Small intestine (tissue), 7 donors: Measurements from ENCODE around the gene LMNTD2. TPM values are rescaled to one million over a fixed set of nuclear protein-coding genes. Genes with fewer than 3 reads are reported as not detected.
"Not testable (repeated sequence)": the region's sequence is repeated elsewhere in the genome, so short reads cannot be mapped to it uniquely, and the experiment has no call there.

Experiments
- DNase-seq, 2 donors: peaks; one replicate each; pipeline versions ENCODE4 v3.0.0 to v3.0.0-alpha.2; 2013
- FAIRE-seq: peaks from 2 replicates; lab custom pipeline; 2012; peaks lifted over from hg19 to GRCh38; lab: Jason Lieb, UNC
- H3K27ac ChIP-seq, 3 donors: one replicate each; pipeline ENCODE4 v1.5.1; 2013; ENCODE audit warnings: low read length in 2 of 3, mild to moderate bottlenecking in 2 of 3, control low read depth in 1 of 3, inconsistent platforms in 1 of 3, low read depth in 1 of 3, moderate library complexity in 1 of 3
- H3K27me3 ChIP-seq, 3 donors: one replicate each; pipeline ENCODE4 v1.6.1; 2013; ENCODE audit warnings: low read length in 3 of 3, inconsistent platforms in 1 of 3; ENCODE audit not compliant: control insufficient read depth in 3 of 3, insufficient read depth in 3 of 3
- H3K36me3 ChIP-seq, 3 donors: one replicate each; pipeline ENCODE4 v1.6.1; 2013; ENCODE audit warnings: low read length in 3 of 3, inconsistent platforms in 1 of 3, low read depth in 1 of 3, mild to moderate bottlenecking in 1 of 3, moderate library complexity in 1 of 3; ENCODE audit not compliant: control insufficient read depth in 3 of 3, insufficient read depth in 2 of 3
- H3K4me1 ChIP-seq, 3 donors: one replicate each; pipeline ENCODE4 v1.6.1; 2013; ENCODE audit warnings: low read length in 2 of 3, inconsistent platforms in 1 of 3, low read depth in 1 of 3, mild to moderate bottlenecking in 1 of 3, moderate library complexity in 1 of 3; ENCODE audit not compliant: control insufficient read depth in 3 of 3, insufficient read depth in 2 of 3
- H3K4me3 ChIP-seq, 3 donors: one replicate each; pipeline ENCODE4 v1.5.1; 2013; ENCODE audit warnings: low read length in 3 of 3, control low read depth in 1 of 3, inconsistent platforms in 1 of 3, low read depth in 1 of 3, mild to moderate bottlenecking in 1 of 3, moderate library complexity in 1 of 3
- H3K9me3 ChIP-seq, 2 donors: one replicate each; pipeline ENCODE4 v1.6.1; 2013; ENCODE audit warnings: low read depth in 1 of 2, low read length in 1 of 2; ENCODE audit not compliant: control insufficient read depth in 2 of 2, insufficient read depth in 1 of 2
- WGBS, 3 donors: extraction: QIAGEN DNeasy Blood & Tissue Kit; methylation state at CpG; one replicate each; pipeline ENCODE4 v1.1.7; 2013; 5-methylcytosine and 5-hydroxymethylcytosine counted together
- polyA plus RNA-seq, 4 donors: library from polyadenylated mRNA; stranded (reverse) in 3 of 4; unstranded in 1 of 4; fragments of 200-250 nt in 3 of 4; fragments of 120-200 nt in 1 of 4; gene quantifications; one replicate each; pipeline versions ENCODE4 v1.2.1 to v1.2.3, GENCODE V29; 2013
- donor health status: healthy with polysubstance abuse.
- donor health status: control.
- donor health status: control.
- donor health status: Bipolar disorder and iron deficiency.
- donor health status: healthy.

The LMNTD2 gene
- polyA plus RNA-seq, 4 donors = 4.7 to 26.4 (median 11.9) TPM

DNA sequence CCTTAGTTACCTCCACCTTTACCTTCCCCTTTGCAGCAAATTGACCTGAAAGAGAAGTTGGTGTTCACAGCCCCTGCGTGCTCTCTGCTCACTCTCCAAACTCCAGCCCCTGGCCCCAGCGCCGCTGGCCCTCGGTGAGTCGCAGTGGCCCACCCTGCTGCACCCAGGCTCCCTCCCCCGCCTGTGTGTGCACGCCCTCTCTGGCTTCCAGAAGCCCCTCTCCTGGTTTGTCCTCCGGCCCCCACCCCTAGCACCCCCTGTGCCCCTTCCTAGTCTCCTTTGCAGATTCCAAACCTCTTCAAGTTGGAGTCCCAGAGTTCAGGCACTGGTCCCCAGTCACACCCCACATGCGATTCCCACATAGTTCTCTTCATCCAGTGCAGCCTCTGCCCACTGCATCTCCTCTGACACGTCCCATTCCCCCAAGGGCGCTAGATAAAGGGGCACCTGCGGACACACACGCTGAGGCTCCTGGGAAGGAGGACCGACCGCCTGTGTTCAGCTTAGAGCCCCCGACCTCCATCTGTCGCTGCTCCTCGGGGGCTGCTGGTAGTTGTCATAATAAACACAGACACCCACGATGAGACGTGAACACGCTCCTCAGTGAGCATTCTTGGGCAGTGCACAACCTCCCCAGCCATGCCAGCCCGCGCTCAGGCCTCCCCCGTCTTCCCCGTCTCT is 14.2 kb upstream of the LMNTD2 start:
- FAIRE-seq (no peak), DNase-seq (no peak)
- Histone ChIP-seq H3K4me3 (peak overlapping the region; percentile 35 to 64 (median 40)), H3K27ac (no peak overlapping the region), H3K36me3 (peaks cover 0 to 25% (median 0%) of the 10 kb centered on the region in 3 donors), H3K9me3 (no peaks in the 10 kb centered on the region), H3K4me1 (peaks cover 13 to 37% (median 28%) of the 10 kb centered on the region in 3 donors), H3K27me3 (peaks cover 0 to 22% (median 7%) of the 10 kb centered on the region in 3 donors)
- WGBS, 3 donors = 12 to 20% (median 19%) methylated on average over 24 to 25 of the region's 25 CpGs

- H3K27ac ChIP-seq, H3K4me3 ChIP-seq, H3K9me3 ChIP-seq, FAIRE-seq: not testable (repeated sequence)
- Histone ChIP-seq H3K4me1 (peaks cover 9 to 37% (median 25%) of the 10 kb centered on the region in 3 donors), H3K36me3 (peaks cover 0 to 19% (median 0%) of the 10 kb centered on the region in 3 donors), H3K27me3 (peaks cover 0 to 28% (median 7%) of the 10 kb centered on the region in 3 donors)
- 18 to 42% (median 39%) methylated on average over 14 of the region's 14 CpGs for WGBS, 3 donors
- peak in 1 of 2 donors; percentile 37 for DNase-seq
Observed at GRCh38 chr11:574031-574570, 13.6 kb upstream of the LMNTD2 start.

- 87 to 92% (median 89%) methylated on average over 16 of the region's 16 CpGs for WGBS, 3 donors
- H3K9me3 ChIP-seq = no peaks in the 10 kb centered on the region
- H3K4me1 ChIP-seq = peaks cover 6 to 31% (median 21%) of the 10 kb centered on the region in 3 donors
- FAIRE-seq (no peak), DNase-seq (no peak)
- peaks cover 0 to 30% (median 7%) of the 10 kb centered on the region in 3 donors for H3K27me3 ChIP-seq
- H3K27ac ChIP-seq = no peak overlapping the region
- no peak overlapping the region for H3K4me3 ChIP-seq
- peaks cover 0 to 10% (median 0%) of the 10 kb centered on the region in 3 donors for H3K36me3 ChIP-seq
Observed at GRCh38 chr11:573146-573759, 12.7 kb upstream of the LMNTD2 start.

DNA sequence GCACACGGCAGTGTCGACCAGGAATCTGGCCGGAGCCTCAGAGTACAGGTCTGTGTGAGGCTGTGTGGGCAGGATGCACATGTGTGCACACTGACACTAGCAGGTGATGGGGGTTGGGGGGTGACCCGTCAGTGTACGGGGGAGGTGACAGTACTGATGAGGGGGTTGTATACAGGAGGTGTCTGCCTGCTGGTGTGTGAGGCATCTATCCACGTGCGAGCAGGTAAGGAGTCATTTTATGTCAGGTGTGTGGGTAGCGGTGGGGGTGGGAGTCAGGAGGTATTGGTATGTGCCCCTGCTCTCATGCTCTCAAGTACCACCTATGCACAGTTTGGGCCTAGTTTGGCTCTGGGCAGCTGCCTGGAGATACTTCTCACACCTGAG is 11.3 kb upstream of the LMNTD2 start:
- no peak overlapping the region for H3K27ac ChIP-seq
- no peaks in the 10 kb centered on the region for H3K9me3 ChIP-seq
- no peak overlapping the region for H3K4me3 ChIP-seq
- no peak for FAIRE-seq
- DNase-seq = no peak
- H3K36me3 ChIP-seq = peaks cover 0 to 7% (median 0%) of the 10 kb centered on the region in 3 donors
- WGBS, 3 donors = 71 to 74% (median 72%) methylated on average over 8 of the region's 8 CpGs
- peaks cover 4 to 34% (median 12%) of the 10 kb centered on the region in 3 donors for H3K4me1 ChIP-seq
- H3K27me3 ChIP-seq = peaks cover 0 to 30% (median 7%) of the 10 kb centered on the region in 3 donors

DNA sequence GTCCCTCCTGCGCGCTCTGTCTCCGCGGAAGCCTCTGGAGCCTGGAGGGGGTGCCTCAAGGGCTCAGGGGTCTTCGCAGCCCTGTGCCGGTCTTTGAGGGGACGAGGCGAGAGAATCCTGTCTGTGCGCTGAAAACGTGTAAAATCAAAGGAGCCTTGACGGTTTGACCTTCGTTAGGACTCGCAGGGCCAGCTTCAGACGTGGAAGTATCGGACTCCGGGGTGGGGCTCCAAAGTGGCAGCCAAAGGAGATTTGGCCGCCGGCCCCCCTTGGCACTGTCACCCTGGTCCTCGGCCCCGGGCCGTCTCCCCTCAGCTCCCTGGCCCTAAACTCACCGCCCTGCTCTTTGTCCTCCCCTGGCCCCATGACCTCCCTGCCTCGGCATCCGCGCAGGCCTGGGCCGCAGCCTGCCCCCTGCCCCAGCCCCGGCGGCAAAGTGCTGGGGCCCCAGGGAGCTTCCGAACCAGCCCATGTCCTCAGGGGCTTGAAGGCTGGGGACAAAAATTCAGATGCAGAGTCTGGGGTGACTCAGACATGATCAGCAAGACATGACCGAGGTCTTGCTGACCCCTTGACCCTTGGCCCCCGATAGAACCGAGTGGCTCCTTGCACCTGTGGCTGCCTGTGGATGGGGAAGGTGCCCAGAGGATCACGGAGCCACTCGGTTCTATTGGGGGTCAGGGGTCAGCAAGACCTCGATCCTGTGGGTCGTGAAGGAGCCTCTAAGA is 8.8 kb upstream of the LMNTD2 start:
- Histone ChIP-seq H3K27me3 (peaks cover 0 to 21% (median 2%) of the 10 kb centered on the region in 3 donors), H3K4me3 (peak overlapping the region; percentile 58 to 87 (median 87)), H3K9me3 (no peaks in the 10 kb centered on the region), H3K4me1 (peaks cover 3 to 24% (median 7%) of the 10 kb centered on the region in 3 donors), H3K27ac (peak overlapping the region; percentile 6 to 96 (median 82)), H3K36me3 (peaks cover 0 to 17% (median 0%) of the 10 kb centered on the region in 3 donors)
- DNase-seq (peak in 1 of 2 donors; percentile 48), FAIRE-seq (no peak)
- 10 to 35% (median 23%) methylated on average over 36 of the region's 36 CpGs for WGBS, 3 donors

- no peaks in the 10 kb centered on the region for H3K9me3 ChIP-seq
- FAIRE-seq = no peak
- H3K4me1 ChIP-seq = peaks cover 3 to 22% (median 7%) of the 10 kb centered on the region in 3 donors
- H3K36me3 ChIP-seq = peaks cover 0 to 24% (median 0%) of the 10 kb centered on the region in 3 donors
- 1% methylated on average over 52 to 123 of the region's 123 CpGs for WGBS, 3 donors
- H3K27me3 ChIP-seq = peaks cover 0 to 16% (median 2%) of the 10 kb centered on the region in 3 donors
- peak overlapping the region; percentile 6 to 96 (median 82) for H3K27ac ChIP-seq
- peak overlapping the region; percentile 58 to 87 (median 87) for H3K4me3 ChIP-seq
- DNase-seq = peak; percentile 94 to 98
Observed at GRCh38 chr11:568306-569157, 8.0 kb upstream of the LMNTD2 start.

DNA sequence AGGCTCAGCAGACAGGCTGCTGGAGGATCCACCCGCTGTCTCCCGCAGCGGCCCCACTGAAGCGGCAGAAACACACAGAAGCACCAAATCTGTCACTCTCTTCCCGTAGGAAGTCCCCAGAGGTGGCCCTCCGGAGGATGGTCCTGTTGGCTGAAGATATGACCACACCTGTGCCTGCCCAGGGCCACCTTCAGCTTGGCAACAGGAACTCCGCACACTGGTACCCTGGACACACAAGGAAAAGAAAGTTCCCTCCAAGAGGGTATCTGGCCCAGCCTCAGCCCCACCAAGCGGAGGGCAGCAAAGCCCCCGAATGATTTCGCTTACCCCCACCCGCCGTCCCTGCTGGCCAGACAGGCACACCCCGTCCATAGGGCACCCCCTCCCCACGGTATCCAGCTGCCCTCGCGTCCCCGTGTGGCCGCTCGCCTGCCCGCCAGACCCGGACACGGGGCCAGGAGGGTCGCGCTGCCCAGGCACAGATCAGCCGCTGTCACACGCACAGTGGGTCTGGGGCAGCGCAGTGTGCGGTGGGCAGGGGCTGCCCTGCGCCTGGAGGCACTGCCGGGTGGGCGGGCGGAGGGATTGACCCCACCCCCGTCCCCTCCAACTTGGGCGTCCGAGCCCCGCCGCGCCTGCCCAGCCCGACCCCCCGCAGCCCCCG is 7.2 kb upstream of the LMNTD2 start:
- 26 to 40% (median 35%) methylated on average over 27 to 41 of the region's 41 CpGs for WGBS, 3 donors
- H3K27me3 ChIP-seq = peaks cover 0 to 9% (median 2%) of the 10 kb centered on the region in 3 donors
- no peak for FAIRE-seq
- H3K4me1 ChIP-seq = peaks cover 3 to 22% (median 7%) of the 10 kb centered on the region in 3 donors
- no peaks in the 10 kb centered on the region for H3K9me3 ChIP-seq
- H3K36me3 ChIP-seq = peaks cover 0 to 32% (median 2%) of the 10 kb centered on the region in 3 donors
- H3K27ac ChIP-seq = peak overlapping the region in 2 of 3 donors; percentile 43 to 79
- H3K4me3 ChIP-seq = peak overlapping the region; percentile 51 to 87 (median 60)
- peak in 1 of 2 donors; percentile 32 for DNase-seq
